ENCODE data around the gene IL17D. TPM values are rescaled to one million over a fixed set of nuclear protein-coding genes. Genes with fewer than 3 reads are reported as not detected.

Gene IL17D
- total RNA-seq, 1 donor, result 1.9 TPM

- no peak for DNase-seq (ENCODE audit: low read depth in 2 of 3, low spot score in 2 of 3)
Observed at GRCh38 chr13:20689291-20689690, 14.2 kb upstream of the IL17D start.

- no peak for DNase-seq (ENCODE audit: low read depth in 2 of 3, low spot score in 2 of 3)
Observed at GRCh38 chr13:20691616-20692015, 11.9 kb upstream of the IL17D start.

- peak in 2 of 3 donors; percentile 21 to 44 for DNase-seq (ENCODE audit: low read depth in 2 of 3, low spot score in 2 of 3)
Observed at GRCh38 chr13:20696073-20696472, 7.4 kb upstream of the IL17D start.

- no peak for DNase-seq (ENCODE audit: low read depth in 2 of 3, low spot score in 2 of 3)
Observed at GRCh38 chr13:20699715-20700114, 3.8 kb upstream of the IL17D start.

GRCh38 chr13:20700288-20700687 is 3.2 kb upstream of the IL17D start:
- DNase-seq (ENCODE audit: low read depth in 2 of 3, low spot score in 2 of 3), result no peak

GRCh38 chr13:20701461-20701860 is 2.0 kb upstream of the IL17D start:
- DNase-seq (ENCODE audit: low read depth in 2 of 3, low spot score in 2 of 3), result no peak

GRCh38 chr13:20702530-20702914 is 977 bp upstream of the IL17D start:
- peak in 1 of 3 donors; percentile 52 for DNase-seq (ENCODE audit: low read depth in 2 of 3, low spot score in 2 of 3)

GRCh38 chr13:20703780-20704458 is 420 bp downstream of the IL17D start:
- peak; percentile 60 to 86 (median 85) for DNase-seq (ENCODE audit: low read depth in 2 of 3, low spot score in 2 of 3)

GRCh38 chr13:20704459-20705069 is 1.1 kb downstream of the IL17D start:
- no peak for DNase-seq (ENCODE audit: low read depth in 2 of 3, low spot score in 2 of 3)

- no peak for DNase-seq (ENCODE audit: low read depth in 2 of 3, low spot score in 2 of 3)
Observed at GRCh38 chr13:20706661-20707060, 3.2 kb downstream of the IL17D start.

GRCh38 chr13:20708216-20708615 is 4.7 kb downstream of the IL17D start:
- no peak for DNase-seq (ENCODE audit: low read depth in 2 of 3, low spot score in 2 of 3)

GRCh38 chr13:20709369-20709768 is 5.9 kb downstream of the IL17D start:
- no peak for DNase-seq (ENCODE audit: low read depth in 2 of 3, low spot score in 2 of 3)

- no peak for DNase-seq (ENCODE audit: low read depth in 2 of 3, low spot score in 2 of 3)
Observed at GRCh38 chr13:20709782-20710181, 6.3 kb downstream of the IL17D start.

- DNase-seq (ENCODE audit: low read depth in 2 of 3, low spot score in 2 of 3), result peak in 1 of 3 donors; percentile 34
Observed at GRCh38 chr13:20711301-20712044, 8.0 kb downstream of the IL17D start.

- no peak for DNase-seq (ENCODE audit: low read depth in 2 of 3, low spot score in 2 of 3)
Observed at GRCh38 chr13:20713014-20713376, 9.5 kb downstream of the IL17D start.

GRCh38 chr13:20713751-20714150 is 10.3 kb downstream of the IL17D start:
- DNase-seq (ENCODE audit: low read depth in 2 of 3, low spot score in 2 of 3), result peak in 1 of 3 donors; percentile 19

GRCh38 chr13:20714161-20714560 is 10.7 kb downstream of the IL17D start:
- DNase-seq (ENCODE audit: low read depth in 2 of 3, low spot score in 2 of 3), result no peak

- DNase-seq (ENCODE audit: low read depth in 2 of 3, low spot score in 2 of 3), result no peak
Observed at GRCh38 chr13:20714563-20715329, 11.2 kb downstream of the IL17D start.

- DNase-seq (ENCODE audit: low read depth in 2 of 3, low spot score in 2 of 3), result no peak
Observed at GRCh38 chr13:20715330-20715712, 11.8 kb downstream of the IL17D start.

GRCh38 chr13:20716951-20717350 is 13.5 kb downstream of the IL17D start:
- no peak for DNase-seq (ENCODE audit: low read depth in 2 of 3, low spot score in 2 of 3)

All from hematopoietic multipotent progenitor cell (in vitro differentiated cells).